ENCODE measurements around the gene MAPRE2.

The MAPRE2 gene

DNA sequence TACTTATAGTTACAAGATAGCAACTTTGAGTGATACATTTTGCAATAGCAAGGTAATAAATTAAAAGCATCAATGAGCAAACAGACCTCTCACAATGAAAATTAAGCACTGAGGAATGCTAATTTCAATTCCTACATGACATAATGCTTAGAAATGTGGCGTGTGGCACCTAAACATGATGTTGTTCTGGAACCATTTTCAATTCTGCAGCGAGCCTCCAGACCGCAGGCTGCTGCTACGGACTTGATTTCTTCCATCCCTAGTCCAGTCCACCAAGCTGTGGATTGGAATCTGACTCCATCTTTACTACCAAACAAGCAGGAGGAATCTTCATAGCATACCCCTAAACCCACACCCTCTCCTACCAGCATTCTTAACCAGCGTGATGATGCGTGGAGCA, 140.9 kb downstream of the MAPRE2 start:
- no peak for DNase-seq (ENCODE audit: low read depth)

DNA sequence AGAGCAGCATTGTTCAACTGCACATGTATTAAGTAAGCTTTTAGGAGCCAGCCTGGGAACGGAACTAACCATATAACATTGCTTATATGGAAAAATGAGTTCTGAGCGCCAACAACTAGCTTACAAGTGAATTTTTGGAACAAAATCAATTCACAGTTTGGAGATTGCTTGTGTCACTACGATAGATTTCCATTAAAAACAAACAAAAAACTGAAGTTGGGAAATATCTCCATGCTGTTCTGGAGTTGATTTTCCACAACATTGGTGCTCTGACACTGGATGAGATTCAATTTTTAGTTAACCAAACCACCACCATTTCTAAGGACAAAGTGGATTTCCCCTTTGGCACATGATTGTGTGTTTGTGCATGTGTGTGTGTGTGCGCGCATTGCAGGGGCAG, 142.7 kb downstream of the MAPRE2 start:
- no peak for DNase-seq (ENCODE audit: low read depth)

DNA sequence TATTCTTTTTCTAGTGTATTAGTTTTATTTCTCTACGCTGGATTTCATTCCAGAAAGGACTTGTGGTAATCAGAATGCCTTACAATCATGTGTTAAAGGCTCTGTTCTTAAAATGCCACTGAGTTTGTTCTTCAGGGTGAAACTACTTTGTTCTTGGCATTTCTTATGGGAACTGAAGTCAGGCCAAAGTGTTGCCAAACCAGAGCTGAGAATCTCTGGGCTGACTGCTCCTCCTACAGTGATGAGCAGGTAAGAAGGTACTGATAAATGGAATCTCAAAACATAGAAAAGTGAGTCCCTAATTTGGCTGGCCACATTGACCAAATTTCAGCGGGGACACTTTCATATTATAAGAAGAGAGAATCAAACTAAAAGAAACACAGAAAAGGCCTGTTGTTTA, 144.6 kb downstream of the MAPRE2 start:
- DNase-seq (ENCODE audit: low read depth): no peak

DNA sequence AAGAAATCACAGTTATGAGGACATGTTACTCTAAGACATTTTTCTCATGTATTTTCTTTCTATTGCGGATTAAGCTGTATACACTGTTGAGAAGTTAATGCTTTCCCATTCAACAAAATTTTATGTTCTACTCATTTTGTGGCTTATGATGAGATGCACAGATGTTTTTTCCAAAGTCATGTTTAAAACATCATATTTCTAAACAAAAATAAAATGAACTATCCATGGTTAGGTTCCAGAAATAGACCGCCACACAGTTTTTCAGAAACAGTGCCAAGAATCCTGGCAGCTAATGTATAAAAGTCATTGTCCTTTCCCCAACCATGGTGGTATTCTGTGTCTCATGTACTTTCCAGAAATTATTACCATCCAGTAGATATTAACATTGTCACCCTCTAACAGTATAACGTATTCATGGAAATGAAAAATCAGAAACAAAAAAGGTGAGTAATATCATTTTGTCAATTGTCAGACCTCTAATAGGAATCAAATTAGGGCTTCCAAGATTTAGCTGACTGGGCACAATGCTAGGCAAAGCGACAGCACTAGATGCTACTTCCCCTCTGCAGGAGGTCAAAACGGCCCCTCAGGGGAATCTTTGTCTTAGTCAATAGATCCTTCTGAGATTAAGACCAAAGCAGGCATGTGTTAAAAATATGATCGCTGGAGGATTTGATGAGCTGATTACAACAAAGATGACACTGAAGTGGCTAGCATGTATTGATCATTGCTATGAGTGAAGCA, 145.2 kb downstream of the MAPRE2 start:
- DNase-seq (ENCODE audit: low read depth): no peak

DNA sequence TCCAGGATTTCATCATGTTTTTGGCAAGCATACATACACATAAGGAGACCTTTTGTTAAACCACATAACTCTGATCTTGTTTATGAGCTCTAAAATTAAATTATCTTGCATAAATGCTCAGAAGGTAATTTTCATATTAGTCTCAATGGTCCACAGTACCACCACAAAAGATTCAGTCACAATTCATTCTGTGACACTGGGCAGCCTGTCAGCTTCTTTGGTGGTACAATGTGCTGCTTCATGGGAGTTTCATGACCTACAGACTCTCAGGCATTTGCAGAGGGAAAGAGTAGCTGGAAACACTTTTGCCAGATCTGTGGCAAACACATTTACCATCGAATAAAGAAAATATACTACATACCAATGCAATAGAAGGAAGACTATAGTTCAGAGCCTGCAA, 148.3 kb downstream of the MAPRE2 start:
- no peak for DNase-seq (ENCODE audit: low read depth)

DNA sequence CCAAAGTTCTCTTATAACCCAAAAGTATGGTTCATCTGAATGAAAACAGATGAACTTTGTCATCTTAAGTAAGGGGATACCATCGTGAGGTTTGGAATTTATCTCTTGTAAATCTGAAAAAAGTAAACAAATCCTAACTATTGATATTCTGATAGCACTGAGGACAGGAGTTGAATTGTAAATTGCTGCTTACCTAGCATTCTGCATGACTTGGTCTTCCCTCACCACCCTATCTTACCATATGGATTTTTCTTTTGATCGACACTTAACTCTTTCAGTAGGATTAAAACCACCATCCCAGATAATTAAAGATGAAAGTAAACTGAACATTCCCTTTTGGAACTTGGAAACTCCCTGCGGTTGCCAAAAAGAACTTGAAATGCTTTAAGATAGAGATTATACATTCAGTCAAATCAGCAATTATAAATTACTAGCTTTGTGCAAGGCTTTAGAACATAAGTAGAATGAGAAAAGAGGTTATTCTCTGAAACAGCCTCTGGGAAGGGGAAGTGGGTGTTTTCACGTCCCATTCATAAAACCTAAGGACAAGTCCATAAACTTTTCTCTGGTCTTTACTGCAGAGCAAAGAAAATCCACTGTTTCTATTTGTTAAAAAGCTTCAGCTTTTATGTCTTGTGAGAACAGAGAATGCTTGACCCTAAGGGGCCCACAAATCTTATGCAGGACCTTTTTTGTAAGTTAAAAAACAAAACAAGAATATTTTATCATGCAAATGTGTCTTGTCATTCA, 149.9 kb downstream of the MAPRE2 start:
- DNase-seq (ENCODE audit: low read depth): no peak

DNA sequence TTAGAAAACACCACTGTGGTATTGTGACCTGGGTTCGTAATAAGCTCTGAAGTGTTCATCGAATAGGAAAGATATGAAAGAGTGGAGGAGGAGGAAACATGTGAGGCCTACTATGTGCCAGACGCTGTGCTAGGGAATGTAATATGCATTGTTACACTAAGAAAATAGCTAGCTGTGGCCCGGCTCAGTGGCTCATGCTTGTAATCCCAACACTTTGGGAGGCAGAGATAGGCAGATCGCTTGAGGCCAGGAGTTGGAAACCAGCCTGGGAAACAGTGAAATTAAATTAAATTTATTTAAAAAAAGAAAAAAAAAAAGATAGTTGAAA, 150.4 kb downstream of the MAPRE2 start:
- no peak for DNase-seq (ENCODE audit: low read depth)

DNA sequence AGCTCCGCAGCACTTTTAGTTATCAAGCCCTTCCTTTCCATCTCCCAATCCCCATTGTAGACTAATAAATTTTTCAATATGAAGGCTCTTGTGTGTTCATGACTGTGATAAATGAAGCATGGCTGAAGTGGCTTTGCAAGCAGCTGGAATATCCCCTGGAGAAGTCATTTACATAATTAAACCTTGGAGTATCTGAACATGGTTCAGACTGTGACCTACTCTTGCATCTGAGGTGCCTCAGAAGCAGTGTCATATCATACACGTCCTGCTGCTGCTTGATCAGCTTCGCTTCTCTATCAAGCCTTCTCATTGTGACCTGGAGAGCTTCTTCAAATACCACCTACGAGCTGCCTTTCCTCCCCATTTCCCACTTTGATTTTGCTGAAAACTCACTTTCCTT, 151.2 kb downstream of the MAPRE2 start:
- DNase-seq (ENCODE audit: low read depth): no peak

Data from stimulated activated CD8-positive, alpha-beta memory T cell treated with anti-CD3 and anti-CD28 coated beads, Interleukin-15, amount 100 ng/mL, for 24 hours (primary cell).